ENCODE data around the gene SETD6.

SETD6 gene

DNA sequence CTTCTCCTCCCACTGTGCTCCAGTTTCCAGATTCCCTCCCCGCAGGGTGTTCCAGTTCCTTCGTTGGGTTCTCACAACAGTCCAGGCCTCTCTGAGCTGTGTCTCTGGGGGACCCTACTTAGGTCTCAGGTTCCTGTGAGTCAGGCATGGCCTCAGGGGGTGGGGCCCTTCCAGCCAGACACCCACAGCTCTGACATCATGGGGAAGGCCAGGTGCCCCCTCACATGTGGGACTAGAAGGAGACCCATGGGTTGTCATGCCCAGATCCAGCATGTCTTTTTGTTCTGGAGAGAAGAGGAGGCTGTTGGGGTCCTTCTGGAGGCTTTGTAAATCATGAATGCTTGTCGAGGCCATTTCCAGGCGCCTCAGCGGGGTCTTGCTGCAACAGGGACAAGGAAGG lies 47.4 kb upstream of the SETD6 start:
- Histone ChIP-seq H3K27ac (ENCODE audit: low read depth, low read length, poor library complexity, severe bottlenecking) (no peak overlapping the region), H3K9me2 (ENCODE audit: low read depth, low read length) (no peaks in the 10 kb centered on the region), H3F3A (ENCODE audit: insufficient read depth, low read length) (no peaks in the 10 kb centered on the region), H3K9me3 (ENCODE audit: low read length) (no peaks in the 10 kb centered on the region), H3K9ac (ENCODE audit: low read length) (no peak overlapping the region), H2AFZ (ENCODE audit: low read length) (no peak overlapping the region), H3K27me3 (ENCODE audit: insufficient read depth, low read length) (no peaks in the 10 kb centered on the region; the same call in 1 of the 2 replicates), H3K36me3 (ENCODE audit: insufficient read depth, low read length) (no peaks in the 10 kb centered on the region), H3K4me2 (ENCODE audit: low read length) (no peak overlapping the region), H3K4me1 (ENCODE audit: insufficient read depth, low read length, severe bottlenecking) (no peaks in the 10 kb centered on the region), H3K4me3 (ENCODE audit: low read depth, low read length, poor library complexity, severe bottlenecking) (no peak overlapping the region), H4K20me1 (ENCODE audit: insufficient read depth, low read length) (no peaks in the 10 kb centered on the region), H3K79me2 (ENCODE audit: insufficient read depth, low read length) (no peaks in the 10 kb centered on the region)
- no peak for TF ChIP-seq EZH2 (IDR thresholded peaks at IDR 0.05; ENCODE audit: borderline replicate concordance, low read length)
- TF ChIP-seq, protein P1, sequence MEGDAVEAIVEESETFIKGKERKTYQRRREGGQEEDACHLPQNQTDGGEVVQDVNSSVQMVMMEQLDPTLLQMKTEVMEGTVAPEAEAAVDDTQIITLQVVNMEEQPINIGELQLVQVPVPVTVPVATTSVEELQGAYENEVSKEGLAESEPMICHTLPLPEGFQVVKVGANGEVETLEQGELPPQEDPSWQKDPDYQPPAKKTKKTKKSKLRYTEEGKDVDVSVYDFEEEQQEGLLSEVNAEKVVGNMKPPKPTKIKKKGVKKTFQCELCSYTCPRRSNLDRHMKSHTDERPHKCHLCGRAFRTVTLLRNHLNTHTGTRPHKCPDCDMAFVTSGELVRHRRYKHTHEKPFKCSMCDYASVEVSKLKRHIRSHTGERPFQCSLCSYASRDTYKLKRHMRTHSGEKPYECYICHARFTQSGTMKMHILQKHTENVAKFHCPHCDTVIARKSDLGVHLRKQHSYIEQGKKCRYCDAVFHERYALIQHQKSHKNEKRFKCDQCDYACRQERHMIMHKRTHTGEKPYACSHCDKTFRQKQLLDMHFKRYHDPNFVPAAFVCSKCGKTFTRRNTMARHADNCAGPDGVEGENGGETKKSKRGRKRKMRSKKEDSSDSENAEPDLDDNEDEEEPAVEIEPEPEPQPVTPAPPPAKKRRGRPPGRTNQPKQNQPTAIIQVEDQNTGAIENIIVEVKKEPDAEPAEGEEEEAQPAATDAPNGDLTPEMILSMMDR (IDR thresholded peaks at IDR 0.05; ENCODE audit: low read length) = no peak

DNA sequence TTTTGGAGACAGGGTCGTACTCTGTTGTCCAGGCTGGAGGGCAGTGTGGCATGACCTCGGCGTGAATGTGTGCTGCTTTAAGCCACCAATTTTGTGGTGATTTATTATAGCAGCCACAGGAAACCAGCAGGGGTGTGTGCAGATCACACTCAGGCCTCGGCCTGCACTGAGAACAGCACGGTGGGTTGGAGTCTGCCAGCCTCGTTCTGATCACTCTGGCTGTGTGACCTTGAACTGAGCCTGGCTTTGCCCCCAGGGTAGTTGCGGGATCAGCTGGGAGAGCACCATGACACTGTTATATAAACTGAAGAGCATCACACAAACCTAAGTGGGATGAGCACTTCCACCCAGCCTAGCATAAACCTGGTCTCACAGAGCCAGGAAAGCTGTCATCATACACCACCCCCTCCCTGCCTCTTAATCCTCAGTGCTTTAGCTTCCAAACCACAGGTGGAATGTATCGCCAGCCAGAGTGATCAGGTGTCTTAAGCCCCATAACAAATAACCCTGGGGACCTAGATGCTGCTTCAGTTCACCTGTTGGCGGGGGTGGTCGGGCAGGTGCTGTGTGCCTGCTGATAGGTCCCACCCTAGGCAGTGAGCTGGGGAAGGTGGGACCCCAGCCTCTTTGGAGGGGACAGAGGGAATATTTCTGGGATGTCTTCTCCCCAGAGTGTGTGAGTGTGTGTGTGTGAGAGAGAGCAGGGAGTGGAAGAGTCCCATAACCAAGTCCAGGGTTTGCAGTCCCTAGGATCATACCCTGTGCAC lies 43.9 kb upstream of the SETD6 start:
- H4K20me1 ChIP-seq (ENCODE audit: insufficient read depth, low read length) = no peaks in the 10 kb centered on the region
- H3K9me2 ChIP-seq (ENCODE audit: low read depth, low read length) = no peaks in the 10 kb centered on the region
- no peak overlapping the region for H3K27ac ChIP-seq (ENCODE audit: low read depth, low read length, poor library complexity, severe bottlenecking)
- H3K4me1 ChIP-seq (ENCODE audit: insufficient read depth, low read length, severe bottlenecking) = no peaks in the 10 kb centered on the region
- no peak overlapping the region for H3K9ac ChIP-seq (ENCODE audit: low read length)
- no peak overlapping the region for H3K4me3 ChIP-seq (ENCODE audit: low read depth, low read length, poor library complexity, severe bottlenecking)
- H3K4me2 ChIP-seq (ENCODE audit: low read length) = no peak overlapping the region
- no peaks in the 10 kb centered on the region for H3K36me3 ChIP-seq (ENCODE audit: insufficient read depth, low read length)
- H3K79me2 ChIP-seq (ENCODE audit: insufficient read depth, low read length) = no peaks in the 10 kb centered on the region
- no peaks in the 10 kb centered on the region for H3K27me3 ChIP-seq (ENCODE audit: insufficient read depth, low read length)
- no peak overlapping the region for H2AFZ ChIP-seq (ENCODE audit: low read length)
- H3F3A ChIP-seq (ENCODE audit: insufficient read depth, low read length) = no peaks in the 10 kb centered on the region
- no peaks in the 10 kb centered on the region for H3K9me3 ChIP-seq (ENCODE audit: low read length)
- TF ChIP-seq, protein P1 (IDR thresholded peaks at IDR 0.05; ENCODE audit: low read length) = no peak
- TF ChIP-seq EZH2 (IDR thresholded peaks at IDR 0.05; ENCODE audit: borderline replicate concordance, low read length) = no peak

DNA sequence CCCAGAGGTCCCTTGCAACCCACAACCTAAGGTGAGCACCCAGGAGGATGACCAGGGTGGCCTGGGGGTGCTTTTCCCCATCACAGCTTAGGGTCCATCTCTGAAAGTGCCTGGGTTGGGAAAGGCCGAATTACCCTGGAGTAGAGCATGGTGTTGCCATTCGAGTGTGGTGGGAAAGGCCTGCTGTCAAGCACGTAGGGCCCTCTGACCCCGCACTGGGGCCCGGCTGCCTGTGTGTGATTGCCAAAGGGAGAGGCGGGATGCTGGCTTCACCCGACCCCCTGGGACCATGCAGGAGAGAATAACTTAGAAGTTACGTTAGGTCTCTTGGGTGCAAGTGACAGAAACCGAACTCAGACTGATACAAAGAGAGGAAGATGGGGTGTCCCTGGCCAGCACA lies 43.1 kb upstream of the SETD6 start:
- Histone ChIP-seq H3K4me1 (ENCODE audit: insufficient read depth, low read length, severe bottlenecking) (no peaks in the 10 kb centered on the region), H2AFZ (ENCODE audit: low read length) (no peak overlapping the region), H4K20me1 (ENCODE audit: insufficient read depth, low read length) (no peaks in the 10 kb centered on the region), H3K4me2 (ENCODE audit: low read length) (no peak overlapping the region), H3K4me3 (ENCODE audit: low read depth, low read length, poor library complexity, severe bottlenecking) (no peak overlapping the region), H3K27ac (ENCODE audit: low read depth, low read length, poor library complexity, severe bottlenecking) (no peak overlapping the region), H3K9me3 (ENCODE audit: low read length) (no peaks in the 10 kb centered on the region), H3K9ac (ENCODE audit: low read length) (no peak overlapping the region), H3K36me3 (ENCODE audit: insufficient read depth, low read length) (no peaks in the 10 kb centered on the region), H3K9me2 (ENCODE audit: low read depth, low read length) (no peaks in the 10 kb centered on the region), H3K27me3 (ENCODE audit: insufficient read depth, low read length) (no peaks in the 10 kb centered on the region), H3F3A (ENCODE audit: insufficient read depth, low read length) (no peaks in the 10 kb centered on the region), H3K79me2 (ENCODE audit: insufficient read depth, low read length) (no peaks in the 10 kb centered on the region)
- TF ChIP-seq EZH2 (IDR thresholded peaks at IDR 0.05; ENCODE audit: borderline replicate concordance, low read length) = no peak
- TF ChIP-seq, protein P1 (IDR thresholded peaks at IDR 0.05; ENCODE audit: low read length) = no peak
